ENCODE measurements around the gene LIPI. TPM values are rescaled to one million over a fixed set of nuclear protein-coding genes. Genes with fewer than 3 reads are reported as not detected.

The LIPI gene
- total RNA-seq, 1 experiment from 2014 or later: not detected

GRCh38 chr21:14143999-14144398 is 66.8 kb downstream of the LIPI start:
- H3K4me3 Mint-ChIP-seq (ENCODE audit: unreplicated experiment): no peak overlapping the region
- CTCF ChIA-PET: no interaction called here
- DNase-seq: no peak
- Histone ChIP-seq H3K36me3 (ENCODE audit: control insufficient read depth, insufficient read depth, low read length) (no peaks in the 10 kb centered on the region), H3K4me1 (no peaks in the 10 kb centered on the region), H3K4me3 (ENCODE audit: low read depth, low read length) (no peak overlapping the region), H3K27me3 (replicated peaks; ENCODE audit: control insufficient read depth, insufficient read depth, low read length) (no peaks in the 10 kb centered on the region), H3K9me3 (no peaks in the 10 kb centered on the region)
- H3K27ac Mint-ChIP-seq (ENCODE audit: unreplicated experiment): no peak overlapping the region
- BruUV-seq (replicated peaks): no TSS peak
- intact Hi-C loops (cut with micrococcal nuclease; ENCODE audit: unreplicated experiment): no loop called here
- H3K36me3 Mint-ChIP-seq (ENCODE audit: insufficient read depth, unreplicated experiment): no peaks in the 10 kb centered on the region
- H3K9me3 Mint-ChIP-seq (ENCODE audit: unreplicated experiment): no peaks in the 10 kb centered on the region
- POLR2A ChIA-PET: no interaction called here
- TF ChIP-seq, protein P1, sequence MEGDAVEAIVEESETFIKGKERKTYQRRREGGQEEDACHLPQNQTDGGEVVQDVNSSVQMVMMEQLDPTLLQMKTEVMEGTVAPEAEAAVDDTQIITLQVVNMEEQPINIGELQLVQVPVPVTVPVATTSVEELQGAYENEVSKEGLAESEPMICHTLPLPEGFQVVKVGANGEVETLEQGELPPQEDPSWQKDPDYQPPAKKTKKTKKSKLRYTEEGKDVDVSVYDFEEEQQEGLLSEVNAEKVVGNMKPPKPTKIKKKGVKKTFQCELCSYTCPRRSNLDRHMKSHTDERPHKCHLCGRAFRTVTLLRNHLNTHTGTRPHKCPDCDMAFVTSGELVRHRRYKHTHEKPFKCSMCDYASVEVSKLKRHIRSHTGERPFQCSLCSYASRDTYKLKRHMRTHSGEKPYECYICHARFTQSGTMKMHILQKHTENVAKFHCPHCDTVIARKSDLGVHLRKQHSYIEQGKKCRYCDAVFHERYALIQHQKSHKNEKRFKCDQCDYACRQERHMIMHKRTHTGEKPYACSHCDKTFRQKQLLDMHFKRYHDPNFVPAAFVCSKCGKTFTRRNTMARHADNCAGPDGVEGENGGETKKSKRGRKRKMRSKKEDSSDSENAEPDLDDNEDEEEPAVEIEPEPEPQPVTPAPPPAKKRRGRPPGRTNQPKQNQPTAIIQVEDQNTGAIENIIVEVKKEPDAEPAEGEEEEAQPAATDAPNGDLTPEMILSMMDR (IDR thresholded peaks at IDR 0.05; ENCODE audit: insufficient read depth in 1 of 2, low read depth in 1 of 2, low read length in 1 of 2, severe bottlenecking in 1 of 2, unreplicated experiment in 1 of 2): no peak
- H3K4me1 Mint-ChIP-seq (ENCODE audit: low read depth, unreplicated experiment): no peaks in the 10 kb centered on the region
- peaks cover 13% of the 10 kb centered on the region for H3K27me3 Mint-ChIP-seq (ENCODE audit: insufficient read depth, unreplicated experiment)

- CTCF ChIA-PET: no interaction called here
Observed at GRCh38 chr21:14124266-14124665, 86.5 kb downstream of the LIPI start.

GRCh38 chr21:14121719-14122118 is 89.0 kb downstream of the LIPI start:
- TF ChIP-seq, protein P1 (IDR thresholded peaks at IDR 0.05; ENCODE audit: insufficient read depth in 1 of 2, low read depth in 1 of 2, low read length in 1 of 2, severe bottlenecking in 1 of 2, unreplicated experiment in 1 of 2): no peak
- intact Hi-C loops (cut with micrococcal nuclease; ENCODE audit: unreplicated experiment): no loop called here
- Histone ChIP-seq H3K4me1 (0 out of 2 replicates have a peak, but pooled peaks cover 5% of the 10 kb centered on the region), H3K9me3 (no peaks in the 10 kb centered on the region), H3K36me3 (ENCODE audit: control insufficient read depth, insufficient read depth, low read length) (no peaks in the 10 kb centered on the region), H3K27me3 (replicated peaks; ENCODE audit: control insufficient read depth, insufficient read depth, low read length) (no peaks in the 10 kb centered on the region), H3K4me3 (ENCODE audit: low read depth, low read length) (no peak overlapping the region)
- no peak overlapping the region for H3K27ac Mint-ChIP-seq (ENCODE audit: unreplicated experiment)
- H3K36me3 Mint-ChIP-seq (ENCODE audit: insufficient read depth, unreplicated experiment): no peaks in the 10 kb centered on the region
- ChIA-PET CTCF (no interaction called here), POLR2A (no interaction called here)
- H3K27me3 Mint-ChIP-seq (ENCODE audit: insufficient read depth, unreplicated experiment): no peaks in the 10 kb centered on the region
- H3K4me1 Mint-ChIP-seq (ENCODE audit: low read depth, unreplicated experiment): peaks cover 6% of the 10 kb centered on the region
- H3K9me3 Mint-ChIP-seq (ENCODE audit: unreplicated experiment): peaks cover 16% of the 10 kb centered on the region
- no TSS peak for BruUV-seq (replicated peaks)
- H3K4me3 Mint-ChIP-seq (ENCODE audit: unreplicated experiment): no peak overlapping the region
- no peak for DNase-seq

More at GRCh38 chr21:14124266-14124665, 86.5 kb downstream of the LIPI start:
- Histone ChIP-seq H3K27me3 (replicated peaks; ENCODE audit: control insufficient read depth, insufficient read depth, low read length) (no peaks in the 10 kb centered on the region), H3K4me3 (ENCODE audit: low read depth, low read length) (no peak overlapping the region), H3K4me1 (0 out of 2 replicates have a peak, but pooled peaks cover 5% of the 10 kb centered on the region), H3K9me3 (no peaks in the 10 kb centered on the region), H3K36me3 (ENCODE audit: control insufficient read depth, insufficient read depth, low read length) (no peaks in the 10 kb centered on the region)
- peak in 1 of 2 experiments; percentile 43 for DNase-seq
- no peak overlapping the region for H3K27ac Mint-ChIP-seq (ENCODE audit: unreplicated experiment)
- intact Hi-C loops (cut with micrococcal nuclease; ENCODE audit: unreplicated experiment): no loop called here
- H3K4me1 Mint-ChIP-seq (ENCODE audit: low read depth, unreplicated experiment): peaks cover 6% of the 10 kb centered on the region
- no peaks in the 10 kb centered on the region for H3K36me3 Mint-ChIP-seq (ENCODE audit: insufficient read depth, unreplicated experiment)
- H3K4me3 Mint-ChIP-seq (ENCODE audit: unreplicated experiment): no peak overlapping the region
- H3K9me3 Mint-ChIP-seq (ENCODE audit: unreplicated experiment): peaks cover 16% of the 10 kb centered on the region
- BruUV-seq (replicated peaks): no TSS peak
- TF ChIP-seq, protein P1 (IDR thresholded peaks at IDR 0.05; ENCODE audit: insufficient read depth in 1 of 2, low read depth in 1 of 2, low read length in 1 of 2, severe bottlenecking in 1 of 2, unreplicated experiment in 1 of 2): no peak
- H3K27me3 Mint-ChIP-seq (ENCODE audit: insufficient read depth, unreplicated experiment): no peaks in the 10 kb centered on the region
- POLR2A ChIA-PET: no interaction called here
